Testis (tissue), 3 donors: Measurements from ENCODE around the gene DNAJC7. TPM values are rescaled to one million over a fixed set of nuclear protein-coding genes. Genes with fewer than 3 reads are reported as not detected.

Experiments
- DNase-seq: peaks from one replicate; pipeline ENCODE4 v3.0.0-alpha.2; 2019
- H3K27ac ChIP-seq, 2 donors: fragments of 200-600 bp; sonication (generic); one replicate each; pipeline ENCODE4 v1.5.1; 2019
- H3K27me3 ChIP-seq: fragments of 200-600 bp; sonication (generic); one replicate; pipeline ENCODE4 v1.5.1; 2019
- H3K36me3 ChIP-seq: fragments of 200-600 bp; sonication (generic); one replicate; pipeline ENCODE4 v1.5.1; 2017; ENCODE audit warnings: low read depth; ENCODE audit errors: missing control alignments
- H3K4me1 ChIP-seq: fragments of 200-600 bp; sonication (generic); one replicate; pipeline ENCODE4 v1.5.1; 2019
- H3K4me3 ChIP-seq, 2 donors: fragments of 200-600 bp; sonication (generic); one replicate each; pipeline ENCODE4 v1.5.1; 2017 to 2019
- H3K9me3 ChIP-seq: fragments of 200-600 bp; sonication (generic); one replicate; pipeline ENCODE4 v1.5.1; 2017
- POLR2A ChIP-seq: fragments of 450-650 bp; IDR thresholded peaks from one replicate; pipeline ENCODE4 v1.6.1; 2017; ENCODE audit warnings: antibody characterized with exemption, mild to moderate bottlenecking, moderate library complexity
- WGBS, 2 donors: methylation state at CpG; one replicate each; pipeline ENCODE4 v1.1.5; 2018; 5-methylcytosine and 5-hydroxymethylcytosine counted together
- intact Hi-C: fragments of 100-400 bp; cut with DNase I; formaldehyde crosslinking; loops from one replicate; pipeline ENCODE4 v1.15.1; 2023; ENCODE audit warnings: low total_unique reads
- polyA plus RNA-seq: library from polyadenylated mRNA; stranded (reverse); fragments of 350-450 nt; fragmentation: Illumina TruSeq; extraction: RNeasy Lipid Tissue Mini Kit (QIAGEN cat#74804); gene quantifications from one replicate; pipeline ENCODE4 v1.2.3, GENCODE V29; 2014; ENCODE audit warnings: low read depth, low replicate concordance; ENCODE audit not compliant: insufficient read depth
- total RNA-seq, 2 donors: library from RNA; depleted of rRNA; stranded (reverse); fragments of >200 nt; gene quantifications; one replicate each; pipeline ENCODE4 v1.2.3, GENCODE V29; 2016
- TF ChIP-seq, protein P1 (sequence below), 3 experiments: fragments of 450-650 bp in 2 of 3; fragments of 200-600 bp in 1 of 3; sonication (generic) in 1 of 3; IDR thresholded peaks; one replicate each; pipeline ENCODE4 v1.5.1; 2016 to 2019; ENCODE audit warnings: antibody characterized with exemption in 3 of 3, mild to moderate bottlenecking in 2 of 3, moderate library complexity in 1 of 3

DNAJC7 gene
- total and polyA plus RNA-seq, 3 donors from 2014 or later: 81.1 to 94.3 (median 86.2) TPM

DNA sequence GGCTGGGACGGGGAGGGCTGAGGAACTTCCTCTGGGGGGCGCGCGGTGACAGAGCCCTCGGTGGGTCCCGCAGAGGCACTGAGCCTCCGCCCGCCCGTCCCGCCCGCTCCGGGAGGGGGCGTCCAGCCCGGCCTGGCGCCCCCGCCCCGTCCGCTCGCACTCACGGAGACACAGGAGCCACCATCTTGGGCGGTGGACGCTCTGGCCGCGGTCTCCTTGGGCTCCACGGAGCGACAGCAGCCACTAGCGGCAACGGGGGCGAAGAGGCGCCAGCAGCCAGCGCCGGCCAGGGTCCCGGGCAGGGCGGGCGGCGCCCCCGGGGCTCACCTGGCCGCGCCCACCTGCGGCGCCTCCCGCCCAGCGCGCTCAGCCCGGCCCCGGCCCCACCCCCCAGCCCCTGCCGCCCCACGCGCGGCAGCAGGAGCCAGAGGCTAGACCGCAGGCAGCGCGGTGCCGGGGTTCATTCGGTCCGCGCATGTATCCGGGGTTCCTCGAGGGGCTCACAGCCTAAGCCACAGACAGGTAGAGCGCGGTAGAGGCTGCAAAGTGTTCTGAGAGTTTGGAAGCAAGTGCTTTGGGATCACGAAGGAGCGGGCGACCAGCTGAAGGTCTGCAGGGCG is 33.3 kb upstream of the DNAJC7 start, which contains the start of gene C17orf113:
Gene C17orf113, minus strand, starts transcription at position 209 of the 620 bp plus-strand sequence. CDS start 7,225 bp downstream, outside the sequence.
- H3K4me1 ChIP-seq: peaks cover 21% of the 10 kb centered on the region
- intact Hi-C loops: no loop called here
- WGBS, 2 donors: 1 to 4% methylated on average over 4 to 26 of the region's 65 CpGs
- H3K9me3 ChIP-seq: no peaks in the 10 kb centered on the region
- no peaks in the 10 kb centered on the region for H3K27me3 ChIP-seq
- DNase-seq: peak; percentile 62
- no peaks in the 10 kb centered on the region for H3K36me3 ChIP-seq
- peak within 1 kb of the TSS; percentile 38 to 50 for H3K27ac ChIP-seq
- no peak for TF ChIP-seq POLR2A
- TF ChIP-seq, protein P1, sequence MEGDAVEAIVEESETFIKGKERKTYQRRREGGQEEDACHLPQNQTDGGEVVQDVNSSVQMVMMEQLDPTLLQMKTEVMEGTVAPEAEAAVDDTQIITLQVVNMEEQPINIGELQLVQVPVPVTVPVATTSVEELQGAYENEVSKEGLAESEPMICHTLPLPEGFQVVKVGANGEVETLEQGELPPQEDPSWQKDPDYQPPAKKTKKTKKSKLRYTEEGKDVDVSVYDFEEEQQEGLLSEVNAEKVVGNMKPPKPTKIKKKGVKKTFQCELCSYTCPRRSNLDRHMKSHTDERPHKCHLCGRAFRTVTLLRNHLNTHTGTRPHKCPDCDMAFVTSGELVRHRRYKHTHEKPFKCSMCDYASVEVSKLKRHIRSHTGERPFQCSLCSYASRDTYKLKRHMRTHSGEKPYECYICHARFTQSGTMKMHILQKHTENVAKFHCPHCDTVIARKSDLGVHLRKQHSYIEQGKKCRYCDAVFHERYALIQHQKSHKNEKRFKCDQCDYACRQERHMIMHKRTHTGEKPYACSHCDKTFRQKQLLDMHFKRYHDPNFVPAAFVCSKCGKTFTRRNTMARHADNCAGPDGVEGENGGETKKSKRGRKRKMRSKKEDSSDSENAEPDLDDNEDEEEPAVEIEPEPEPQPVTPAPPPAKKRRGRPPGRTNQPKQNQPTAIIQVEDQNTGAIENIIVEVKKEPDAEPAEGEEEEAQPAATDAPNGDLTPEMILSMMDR (IDR thresholded peaks at IDR 0.05): peak in 1 of 3 experiments; percentile 28
- H3K4me3 ChIP-seq: peak within 1 kb of the TSS; percentile 66 to 77

DNA sequence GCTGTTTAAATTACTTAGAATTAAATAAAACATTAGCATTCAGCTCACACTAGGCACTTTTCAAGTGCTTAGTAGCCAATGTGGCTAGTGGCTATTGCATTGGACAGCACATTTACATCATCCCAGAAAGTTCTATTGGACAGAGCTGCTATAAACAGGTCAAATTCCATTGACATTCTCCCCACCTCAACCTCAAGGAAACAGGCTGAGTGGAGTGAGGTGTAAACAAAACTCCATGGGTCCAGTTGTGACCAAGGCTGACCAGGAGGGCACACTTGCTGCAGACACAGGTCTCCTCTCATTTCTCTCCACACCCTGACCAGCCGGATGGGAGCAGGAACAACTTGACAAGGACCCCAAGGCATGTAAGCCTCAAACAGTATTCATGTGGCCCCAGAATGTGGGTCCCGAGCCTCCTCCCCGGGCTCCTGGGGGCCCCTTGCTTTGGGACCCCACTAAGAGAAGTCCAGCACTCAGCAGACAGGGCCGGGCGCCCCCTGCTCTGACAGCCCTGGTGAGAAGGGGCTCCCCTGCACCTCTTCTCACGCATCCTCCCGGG is 32.7 kb upstream of the DNAJC7 start:
- Histone ChIP-seq H3K27ac (peak overlapping the region; percentile 38 to 50), H3K4me1 (peaks cover 16% of the 10 kb centered on the region), H3K36me3 (no peaks in the 10 kb centered on the region), H3K27me3 (no peaks in the 10 kb centered on the region), H3K4me3 (peak overlapping the region; percentile 66 to 77), H3K9me3 (no peaks in the 10 kb centered on the region)
- WGBS, 2 donors: 0 to 2% methylated on average over 6 to 7 of the region's 7 CpGs
- no peak for TF ChIP-seq POLR2A
- TF ChIP-seq, protein P1 (IDR thresholded peaks at IDR 0.05): no peak
- no peak for DNase-seq
- intact Hi-C loops: no loop called here

DNA sequence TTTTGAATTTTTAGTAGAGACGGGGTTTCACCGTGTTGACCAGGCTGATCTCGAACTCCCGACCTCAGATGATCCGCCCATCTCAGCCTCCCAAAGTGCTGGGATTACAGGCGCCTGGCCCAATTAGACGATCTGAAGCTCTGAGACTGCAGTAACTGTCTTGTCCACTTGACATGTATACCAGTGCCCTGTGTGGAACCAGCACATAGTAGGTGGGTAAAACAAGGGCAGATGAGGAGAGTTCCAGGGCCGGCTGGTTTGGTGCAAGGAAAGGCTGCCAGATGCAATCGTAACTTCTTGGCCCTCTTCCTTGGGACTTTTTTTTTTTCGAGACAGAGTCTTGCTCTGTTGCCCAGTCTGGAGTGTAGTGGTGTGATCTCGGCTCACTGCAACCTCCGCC is 30.1 kb upstream of the DNAJC7 start:
- Histone ChIP-seq H3K9me3 (no peaks in the 10 kb centered on the region), H3K4me3 (no peak overlapping the region), H3K27ac (no peak overlapping the region), H3K27me3 (no peaks in the 10 kb centered on the region), H3K4me1 (peaks cover 12% of the 10 kb centered on the region), H3K36me3 (no peaks in the 10 kb centered on the region)
- intact Hi-C loops: no loop called here
- DNase-seq: no peak
- WGBS, 2 donors: 87% methylated on average over 12 of the region's 12 CpGs
- TF ChIP-seq, protein P1 (IDR thresholded peaks at IDR 0.05): no peak
- no peak for TF ChIP-seq POLR2A

DNA sequence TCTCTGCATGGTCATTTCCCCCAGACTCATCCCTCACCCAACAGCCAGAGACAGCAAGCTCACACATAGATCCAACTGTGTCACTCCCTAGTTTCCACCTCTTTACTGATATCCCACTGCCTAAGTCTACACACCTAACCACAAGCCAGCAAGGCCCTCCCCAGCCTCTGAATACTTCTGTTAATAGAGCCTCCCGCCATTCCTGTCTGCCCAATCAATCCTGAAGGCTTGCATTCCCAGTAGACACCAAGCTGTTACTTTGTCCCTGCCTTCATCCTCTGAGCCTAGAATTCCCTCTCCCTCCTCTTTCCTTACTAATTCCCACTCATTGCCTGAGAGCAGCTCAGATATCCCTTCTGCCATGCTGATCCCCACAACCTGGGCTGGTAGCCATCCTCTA is 28.5 kb upstream of the DNAJC7 start:
- Histone ChIP-seq H3K4me3 (no peak overlapping the region), H3K4me1 (peaks cover 8% of the 10 kb centered on the region), H3K27ac (no peak overlapping the region), H3K9me3 (no peaks in the 10 kb centered on the region), H3K36me3 (no peaks in the 10 kb centered on the region), H3K27me3 (no peaks in the 10 kb centered on the region)
- intact Hi-C loops: no loop called here
- no peak for DNase-seq
- 74 to 93% methylated on average over 1 of the region's 1 CpG for WGBS, 2 donors
- TF ChIP-seq POLR2A: no peak
- TF ChIP-seq, protein P1 (IDR thresholded peaks at IDR 0.05): no peak
